Measurements from ENCODE around the gene MYL9. TPM values are rescaled to one million over a fixed set of nuclear protein-coding genes. Genes with fewer than 3 reads are reported as not detected.
A peak's percentile ranks its signal among the peaks of the same experiment; 100 is the strongest.
"Not testable (repeated sequence)": the region's sequence is repeated elsewhere in the genome, so short reads cannot be mapped to it uniquely, and the experiment has no call there.

MYL9 gene
- polyA plus RNA-seq, 10 donors: 367 to 656 (median 525) TPM

- DNase-seq: not testable (repeated sequence)
These were observed 18.9 kb upstream of the MYL9 start for GRCh38 chr20:36522412-36522811.

- DNase-seq: no peak
These were observed 18.0 kb upstream of the MYL9 start for GRCh38 chr20:36523341-36523740.

GRCh38 chr20:36525620-36526365 lies 15.5 kb upstream of the MYL9 start:
- DNase-seq: no peak

GRCh38 chr20:36526521-36527011 lies 14.8 kb upstream of the MYL9 start:
- no peak for DNase-seq

GRCh38 chr20:36527331-36528125 lies 13.8 kb upstream of the MYL9 start:
- no peak for DNase-seq

GRCh38 chr20:36528176-36528874 lies 13.0 kb upstream of the MYL9 start:
- no peak for DNase-seq

GRCh38 chr20:36528875-36529417 lies 12.4 kb upstream of the MYL9 start:
- DNase-seq: no peak

- no peak for DNase-seq
These were observed 8.9 kb upstream of the MYL9 start for GRCh38 chr20:36532388-36532787.

GRCh38 chr20:36532822-36533221 lies 8.5 kb upstream of the MYL9 start:
- DNase-seq: no peak

- DNase-seq: peak in 2 of 3 donors; percentile 40 to 60
These were observed 3.1 kb upstream of the MYL9 start for GRCh38 chr20:36538026-36538722.

GRCh38 chr20:36540551-36541211 lies 638 bp upstream of the MYL9 start:
- no peak for DNase-seq

GRCh38 chr20:36541768-36542488 lies 609 bp downstream of the MYL9 start:
- DNase-seq: peak in 2 of 3 donors; percentile 36 to 61

GRCh38 chr20:36542516-36543183 lies 1.3 kb downstream of the MYL9 start:
- no peak for DNase-seq

- peak; percentile 38 to 57 (median 51) for DNase-seq
These were observed 2.1 kb downstream of the MYL9 start for GRCh38 chr20:36543184-36544133.

GRCh38 chr20:36544134-36545018 lies 3.1 kb downstream of the MYL9 start:
- DNase-seq: peak in 1 of 3 donors; percentile 47

- DNase-seq: no peak
These were observed 4.9 kb downstream of the MYL9 start for GRCh38 chr20:36546111-36546736.
